CD4-positive, alpha-beta T cell (primary cell): ENCODE measurements around the gene TNRC6A. TPM values are rescaled to one million over a fixed set of nuclear protein-coding genes. Genes with fewer than 3 reads are reported as not detected.
A peak's percentile ranks its signal among the peaks of the same experiment; 100 is the strongest.

Experiments used
- ATAC-seq: fragments of 200-7000 bp; cut with Tn5 transposase; one replicate; pipeline ENCODE4 v1.10.0; 2022; ENCODE audit warnings: mild to moderate bottlenecking; ENCODE audit not compliant: poor library complexity
- CTCF ChIA-PET: fragments of 350-600 bp; sonication (Branson Sonifier 250); formaldehyde crosslinking; loops from one replicate; lab custom pipeline; 2021; ENCODE audit warnings: antibody characterized with exemption, inconsistent platforms; lab: Charles Lee
- POLR2A ChIA-PET: fragments of 350-600 bp; sonication (Branson Sonifier 250); formaldehyde crosslinking; loops from one replicate; lab custom pipeline; 2021; ENCODE audit warnings: antibody characterized with exemption, inconsistent platforms; lab: Charles Lee
- DNase-seq, 14 experiments: peaks; one replicate each; pipeline ENCODE4 v3.0.0-alpha.2; 2013 to 2020; ENCODE audit warnings: mixed read lengths in 2 of 14
- H3K27ac ChIP-seq, 2 donors: one replicate each; pipeline versions ENCODE4 v1.5.1 to v1.7.0; 2013; ENCODE audit warnings: low read length in 2 of 2, low read depth in 1 of 2, mild to moderate bottlenecking in 1 of 2
- H3K27me3 ChIP-seq, 2 experiments: 1 replicate in 1 of 2; 2 replicates in 1 of 2; pipeline versions ENCODE4 v1.6.1 to v1.7.0; 2013; ENCODE audit warnings: low read length in 2 of 2, control low read depth in 1 of 2, mild to moderate bottlenecking in 1 of 2, moderate library complexity in 1 of 2; ENCODE audit not compliant: insufficient read depth in 2 of 2, control insufficient read depth in 1 of 2
- H3K36me3 ChIP-seq: one replicate; pipeline ENCODE4 v1.6.1; 2013; ENCODE audit warnings: low read length, control low read depth; ENCODE audit not compliant: insufficient read depth
- H3K4me1 ChIP-seq: one replicate; pipeline ENCODE4 v1.6.1; 2013; ENCODE audit warnings: low read length, control low read depth; ENCODE audit not compliant: insufficient read depth
- H3K4me3 ChIP-seq: one replicate; pipeline ENCODE4 v1.5.1; 2013; ENCODE audit warnings: mild to moderate bottlenecking, low read length, moderate library complexity
- H3K9me3 ChIP-seq, 2 experiments: 1 replicate in 1 of 2; 2 replicates in 1 of 2; pipeline versions ENCODE4 v1.6.1 to v1.7.0; 2013; ENCODE audit warnings: low read length in 2 of 2, mild to moderate bottlenecking in 2 of 2, control low read depth in 1 of 2, moderate library complexity in 1 of 2; ENCODE audit not compliant: control insufficient read depth in 1 of 2, insufficient read depth in 1 of 2
- H3K27ac Mint-ChIP-seq: one replicate; pipeline ENCODE4 v1.8.0; 2020; ENCODE audit warnings: mixed read lengths
- H3K27me3 Mint-ChIP-seq: one replicate; pipeline ENCODE4 v1.8.0; 2021; ENCODE audit warnings: mixed read lengths
- H3K36me3 Mint-ChIP-seq: one replicate; pipeline ENCODE4 v1.8.0; 2021; ENCODE audit warnings: low read depth, mixed read lengths
- H3K4me1 Mint-ChIP-seq: one replicate; pipeline ENCODE4 v1.8.0; 2021; ENCODE audit warnings: low read depth, mixed read lengths
- H3K4me3 Mint-ChIP-seq: one replicate; pipeline ENCODE4 v1.8.0; 2020; ENCODE audit warnings: mild to moderate bottlenecking, mixed read lengths
- H3K9me3 Mint-ChIP-seq: one replicate; pipeline ENCODE4 v1.8.0; 2020; ENCODE audit warnings: mixed read lengths
- CTCF ChIP-seq: fragments of 200-600 bp; IDR thresholded peaks from one replicate; pipeline ENCODE4 v1.8.0; 2022; ENCODE audit warnings: antibody characterized with exemption, mild to moderate bottlenecking
- intact Hi-C, 2 experiments: fragments of 100-400 bp; cut with DNase I in 1 of 2; cut with micrococcal nuclease in 1 of 2; formaldehyde crosslinking; loops; one replicate each; pipeline versions ENCODE4 v1.15.1 to v1.9.0; 2023 to 2025; cut with DNase I, micrococcal nuclease
- total RNA-seq, 174 experiments: library from RNA in 2 of 174; stranded (reverse) in 2 of 174; gene quantifications; one replicate each; pipeline ENCODE4 v1.2.3 and lab custom pipeline; 2021 to 2026

TNRC6A gene
- total RNA-seq, 2 experiments from 2014 or later = 70.4 to 74.6 TPM

GRCh38 chr16:24754543-24754942 is 25.1 kb downstream of the TNRC6A start:
- Mint-ChIP-seq H3K9me3 (no peaks in the 10 kb centered on the region), H3K27ac (peak overlapping the region; percentile 28), H3K27me3 (no peaks in the 10 kb centered on the region), H3K4me1 (peaks cover 58% of the 10 kb centered on the region), H3K36me3 (peaks cover 16% of the 10 kb centered on the region), H3K4me3 (no peak overlapping the region)
- no peak for ATAC-seq
- Histone ChIP-seq H3K27me3 (no peaks in the 10 kb centered on the region), H3K27ac (no peak overlapping the region), H3K36me3 (peaks cover 19% of the 10 kb centered on the region), H3K4me1 (peaks cover 7% of the 10 kb centered on the region), H3K9me3 (no peaks in the 10 kb centered on the region), H3K4me3 (no peak overlapping the region)
- TF ChIP-seq CTCF = no peak
- POLR2A ChIA-PET = no interaction called here
- CTCF ChIA-PET = no interaction called here
- intact Hi-C loops = no loop called here
- no peak for DNase-seq

DNA sequence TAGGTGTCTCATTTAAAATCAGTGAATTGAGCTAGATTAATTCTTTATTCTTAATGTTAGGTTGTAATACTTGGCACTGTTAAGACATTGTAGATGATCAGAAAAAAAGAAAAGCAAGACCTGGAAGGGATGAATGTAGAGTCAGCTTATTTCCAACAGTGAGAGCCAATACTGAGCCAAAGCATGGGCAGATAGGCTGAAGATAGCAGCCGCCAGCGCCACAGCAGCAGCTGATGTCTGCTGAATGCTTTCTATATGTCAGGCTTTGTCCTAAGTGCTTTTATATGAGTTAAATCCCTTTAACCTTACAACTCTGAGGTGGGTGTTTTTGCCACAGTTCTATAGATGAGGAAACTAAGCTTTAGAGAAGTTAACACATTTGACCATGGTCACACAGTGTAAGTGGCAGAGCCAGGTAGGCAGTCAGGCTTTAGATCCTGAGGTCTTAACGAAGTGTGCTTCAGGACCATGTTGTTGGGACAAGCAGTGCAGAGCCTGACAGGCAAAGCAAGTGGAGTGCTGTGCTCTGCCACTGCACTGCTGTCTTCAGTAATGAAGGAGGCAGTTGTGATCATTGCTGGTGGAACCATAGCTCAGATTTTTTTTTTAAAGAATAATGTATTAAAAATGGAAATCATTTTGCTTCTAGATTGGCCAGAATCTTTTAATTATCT is 25.9 kb downstream of the TNRC6A start:
- Mint-ChIP-seq H3K36me3 (peaks cover 14% of the 10 kb centered on the region), H3K27me3 (no peaks in the 10 kb centered on the region), H3K4me1 (peaks cover 53% of the 10 kb centered on the region), H3K27ac (peak overlapping the region; percentile 28), H3K9me3 (no peaks in the 10 kb centered on the region), H3K4me3 (no peak overlapping the region)
- DNase-seq (no peak), ATAC-seq (no peak)
- Histone ChIP-seq H3K36me3 (peaks cover 27% of the 10 kb centered on the region), H3K9me3 (no peaks in the 10 kb centered on the region), H3K27ac (no peak overlapping the region), H3K27me3 (no peaks in the 10 kb centered on the region), H3K4me3 (no peak overlapping the region), H3K4me1 (peaks cover 3% of the 10 kb centered on the region)
- ChIA-PET CTCF (no interaction called here), POLR2A (no interaction called here)
- no peak for TF ChIP-seq CTCF
- intact Hi-C loops = no loop called here

- no peak overlapping the region for H3K27ac Mint-ChIP-seq
- no peaks in the 10 kb centered on the region for H3K9me3 Mint-ChIP-seq
- intact Hi-C loops = no loop called here
- ChIA-PET CTCF (interaction anchor here (1.2 to 1.6 kb wide), 3 partner anchors 9 to 16 kb away, joined by 3 read pairs; no protein-coding TSS in a partner anchor), POLR2A (no interaction called here)
- Histone ChIP-seq H3K27ac (no peak overlapping the region), H3K9me3 (no peaks in the 10 kb centered on the region), H3K27me3 (no peaks in the 10 kb centered on the region), H3K4me1 (no peaks in the 10 kb centered on the region), H3K4me3 (no peak overlapping the region), H3K36me3 (peaks cover 41% of the 10 kb centered on the region)
- no peak for ATAC-seq
- no peak for TF ChIP-seq CTCF
- no peaks in the 10 kb centered on the region for H3K27me3 Mint-ChIP-seq
- no peak overlapping the region for H3K4me3 Mint-ChIP-seq
- peaks cover 39% of the 10 kb centered on the region for H3K4me1 Mint-ChIP-seq
- peaks cover 30% of the 10 kb centered on the region for H3K36me3 Mint-ChIP-seq
- no peak for DNase-seq
These were observed 28.9 kb downstream of the TNRC6A start for GRCh38 chr16:24758373-24758772.
